GM12891 (cell line): ENCODE measurements around the gene SNX4.

Source experiments
- POLR2AphosphoS5 ChIP-seq: IDR thresholded peaks from 2 replicates; pipeline ENCODE4 v1.6.1; 2011; ENCODE audit warnings: low read depth, low read length, control low read depth
- SPI1 ChIP-seq: IDR thresholded peaks from 2 replicates; pipeline ENCODE4 v1.6.1; 2011; ENCODE audit warnings: low read depth, low read length, control low read depth

- TF ChIP-seq POLR2AphosphoS5: no peak
- TF ChIP-seq SPI1: no peak
These were observed 86.4 kb downstream of the SNX4 start for GRCh38 chr3:125433611-125434041.
